GM21367 (cell line): ENCODE data around the gene CHKB.

ENCODE experiments used
- ATAC-seq: cut with Tn5 transposase; IDR thresholded peaks from one replicate; pipeline ENCODE4 v1.9.1; 2021; ENCODE audit not compliant: unreplicated experiment

Gene CHKB

DNA sequence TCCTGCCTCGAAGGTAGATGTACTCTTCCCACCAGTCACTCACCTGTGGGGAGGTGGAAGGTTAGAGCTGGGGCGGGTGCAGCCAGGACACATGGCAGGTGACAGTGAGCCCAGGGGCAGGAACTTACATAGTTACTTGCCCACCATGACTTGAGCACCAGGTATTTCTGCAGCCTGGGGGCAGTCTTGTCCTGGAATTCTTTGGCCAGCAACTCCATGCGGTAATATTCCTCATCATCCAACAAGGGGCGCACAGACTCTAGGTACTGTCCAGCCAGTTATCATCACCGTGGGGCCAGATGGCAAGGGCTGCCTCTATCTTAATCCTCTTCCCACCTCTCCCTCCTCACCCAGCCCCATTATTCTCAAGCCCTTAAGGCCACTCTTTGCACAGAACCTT is 6.6 kb downstream of the CHKB start:
- ATAC-seq, result no peak

- no peak for ATAC-seq
Measured at GRCh38 chr22:50575426-50575941, 7.2 kb downstream of the CHKB start.

GRCh38 chr22:50574383-50574755 is 8.3 kb downstream of the CHKB start:
- no peak for ATAC-seq

DNA sequence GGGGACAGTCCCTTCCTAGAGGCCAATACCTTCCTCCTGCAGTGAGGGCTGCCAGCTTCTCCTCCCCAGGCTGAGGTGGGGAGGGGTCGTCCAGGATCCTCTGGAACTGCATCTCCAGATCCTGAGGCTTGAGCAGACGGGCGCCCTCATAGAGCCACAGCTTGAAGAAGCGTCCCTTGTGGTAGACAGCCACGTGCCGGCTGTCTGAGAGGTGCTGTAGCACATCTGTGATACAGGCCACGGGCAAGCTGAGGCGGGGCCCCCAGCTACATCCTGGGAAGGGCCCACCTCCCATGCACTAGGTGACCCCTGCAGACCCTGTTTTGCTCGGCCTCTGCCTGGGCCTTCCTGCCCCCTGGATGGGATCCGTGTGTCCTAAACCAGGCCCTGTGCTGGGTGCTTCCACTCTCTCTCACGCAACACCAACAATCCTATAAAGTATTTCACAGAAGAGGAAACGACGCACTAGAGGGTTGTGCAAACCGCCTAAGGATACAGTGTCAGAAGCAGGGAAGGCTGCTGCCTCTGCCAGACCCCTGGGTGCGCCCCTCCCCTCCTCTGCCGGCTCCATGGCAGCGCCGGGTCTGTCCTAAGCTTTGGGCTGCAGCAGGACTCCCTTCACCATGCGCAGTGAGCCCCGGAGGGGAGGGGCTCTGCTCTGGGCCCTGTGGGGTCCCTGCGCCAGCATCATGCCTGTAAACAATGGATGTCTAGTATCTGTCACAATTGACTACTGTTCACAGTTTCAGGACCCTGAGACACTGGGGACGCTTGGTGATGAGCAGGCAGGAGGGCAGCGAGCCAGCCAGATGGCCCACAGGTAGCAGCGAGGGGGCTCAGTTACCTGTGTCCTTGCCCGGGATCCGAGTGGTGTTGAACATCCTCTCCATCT is 8.9 kb downstream of the CHKB start:
- ATAC-seq, result no peak

DNA sequence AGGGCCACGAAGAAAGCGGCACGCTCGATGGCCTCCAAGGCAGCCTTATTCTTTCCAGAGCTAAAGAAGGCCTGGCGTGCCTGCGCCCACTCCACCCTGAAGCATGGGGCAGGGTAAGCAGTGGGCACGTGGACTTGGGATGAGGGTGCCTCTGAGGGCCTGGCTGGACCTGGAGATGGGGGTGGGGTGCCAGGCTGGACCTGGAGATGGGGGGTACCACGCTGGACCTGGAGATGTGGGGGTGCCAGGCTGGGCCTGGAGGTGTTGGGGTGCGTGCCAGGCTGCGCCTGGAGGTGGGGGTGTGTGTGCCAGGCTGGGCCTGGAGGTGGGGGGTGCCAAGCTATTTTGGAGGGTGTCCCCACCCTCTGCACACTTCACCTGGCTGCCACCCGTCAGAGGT is 9.7 kb downstream of the CHKB start:
- no peak for ATAC-seq

- ATAC-seq, result no peak
Measured at GRCh38 chr22:50571264-50572175, 11.1 kb downstream of the CHKB start.

DNA sequence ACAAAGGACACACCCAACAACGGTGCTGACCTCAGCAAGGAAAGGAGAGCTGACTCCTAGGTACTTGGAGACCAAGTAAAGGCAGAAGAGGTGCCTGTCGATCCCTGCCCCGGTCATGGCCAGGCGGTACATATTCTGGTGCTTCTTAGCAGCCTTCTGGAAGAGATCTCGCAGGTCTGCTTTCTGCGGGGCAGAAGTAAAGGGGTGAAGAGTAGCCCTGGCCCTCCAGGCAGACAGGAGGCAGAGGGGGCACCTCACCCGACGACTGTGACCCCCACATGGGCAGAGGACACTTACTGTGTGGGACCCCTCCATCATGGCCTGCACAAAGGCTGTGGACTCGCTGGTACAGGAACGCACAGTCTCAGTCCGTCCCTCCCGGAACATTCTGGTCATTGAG is 11.8 kb downstream of the CHKB start:
- no peak for ATAC-seq

DNA sequence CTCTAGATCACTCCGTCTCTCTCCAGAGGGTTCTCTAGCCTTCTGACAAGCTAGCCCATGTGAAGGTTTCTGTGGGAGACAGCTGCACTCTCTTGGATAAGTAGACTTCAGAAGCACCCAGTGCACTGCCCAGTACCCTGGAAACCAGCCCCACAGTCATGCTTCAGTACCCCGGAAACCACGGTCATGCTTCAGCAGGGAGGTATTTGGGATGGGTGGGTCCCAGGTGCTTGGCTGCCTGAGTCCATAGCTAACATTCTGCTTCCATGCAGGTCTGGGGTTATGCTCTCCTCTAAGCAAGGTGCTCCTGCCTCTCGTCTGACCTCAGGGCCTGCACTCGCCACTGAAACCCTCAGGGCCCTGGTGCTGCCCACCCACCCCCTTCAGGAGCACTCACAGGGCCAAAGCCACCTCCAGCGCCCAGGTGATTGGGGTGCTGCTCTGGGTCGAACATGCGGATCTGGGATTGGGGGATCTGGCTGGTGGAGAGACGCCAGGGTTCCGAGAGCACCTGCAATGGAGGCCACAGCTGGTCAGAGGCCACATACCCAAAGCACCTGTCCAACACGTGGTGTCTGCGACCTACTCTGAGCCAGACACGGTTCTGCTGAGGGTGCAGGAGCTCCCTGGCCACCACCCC is 12.6 kb downstream of the CHKB start:
- ATAC-seq, result no peak

GRCh38 chr22:50569041-50569459 is 13.6 kb downstream of the CHKB start:
- ATAC-seq, result no peak

- ATAC-seq, result no peak
Measured at GRCh38 chr22:50568626-50569025, 14.0 kb downstream of the CHKB start.

DNA sequence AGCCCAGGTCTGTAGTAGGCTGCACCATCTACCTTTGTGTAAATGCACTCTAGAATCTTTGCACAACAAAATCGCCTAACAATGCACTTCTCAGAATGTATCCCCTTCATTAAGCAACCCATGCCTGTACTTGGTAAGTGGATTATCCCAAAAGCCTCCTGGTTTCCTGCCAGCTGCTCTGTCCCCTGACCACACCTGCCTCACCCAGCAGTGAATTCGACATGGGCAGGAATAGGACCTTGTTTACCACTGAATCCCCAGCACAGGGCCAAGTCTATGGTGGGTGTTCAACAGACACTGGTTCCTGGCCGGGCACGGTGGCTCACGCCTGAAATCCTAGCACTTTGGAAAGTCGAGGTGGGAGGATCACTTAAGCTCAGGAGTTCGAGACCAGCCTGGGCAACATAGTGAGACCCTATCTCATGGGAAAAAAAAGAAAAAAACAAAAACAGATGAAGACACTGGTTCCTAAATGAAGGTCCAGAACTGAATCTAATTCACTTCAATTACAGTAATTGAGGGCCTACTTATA is 14.9 kb downstream of the CHKB start:
- no peak for ATAC-seq

- no peak for ATAC-seq
Measured at GRCh38 chr22:50564289-50564688, 18.4 kb downstream of the CHKB start.

GRCh38 chr22:50563413-50564160 is 19.1 kb downstream of the CHKB start:
- ATAC-seq, result no peak

GRCh38 chr22:50562523-50563412 is 19.9 kb downstream of the CHKB start, which contains the start of gene SYCE3:
Gene SYCE3 (minus strand): TSS chr22:50562919. CDS start chr22:50556405, 6,514 bp downstream.
- ATAC-seq, result peak; percentile 85

DNA sequence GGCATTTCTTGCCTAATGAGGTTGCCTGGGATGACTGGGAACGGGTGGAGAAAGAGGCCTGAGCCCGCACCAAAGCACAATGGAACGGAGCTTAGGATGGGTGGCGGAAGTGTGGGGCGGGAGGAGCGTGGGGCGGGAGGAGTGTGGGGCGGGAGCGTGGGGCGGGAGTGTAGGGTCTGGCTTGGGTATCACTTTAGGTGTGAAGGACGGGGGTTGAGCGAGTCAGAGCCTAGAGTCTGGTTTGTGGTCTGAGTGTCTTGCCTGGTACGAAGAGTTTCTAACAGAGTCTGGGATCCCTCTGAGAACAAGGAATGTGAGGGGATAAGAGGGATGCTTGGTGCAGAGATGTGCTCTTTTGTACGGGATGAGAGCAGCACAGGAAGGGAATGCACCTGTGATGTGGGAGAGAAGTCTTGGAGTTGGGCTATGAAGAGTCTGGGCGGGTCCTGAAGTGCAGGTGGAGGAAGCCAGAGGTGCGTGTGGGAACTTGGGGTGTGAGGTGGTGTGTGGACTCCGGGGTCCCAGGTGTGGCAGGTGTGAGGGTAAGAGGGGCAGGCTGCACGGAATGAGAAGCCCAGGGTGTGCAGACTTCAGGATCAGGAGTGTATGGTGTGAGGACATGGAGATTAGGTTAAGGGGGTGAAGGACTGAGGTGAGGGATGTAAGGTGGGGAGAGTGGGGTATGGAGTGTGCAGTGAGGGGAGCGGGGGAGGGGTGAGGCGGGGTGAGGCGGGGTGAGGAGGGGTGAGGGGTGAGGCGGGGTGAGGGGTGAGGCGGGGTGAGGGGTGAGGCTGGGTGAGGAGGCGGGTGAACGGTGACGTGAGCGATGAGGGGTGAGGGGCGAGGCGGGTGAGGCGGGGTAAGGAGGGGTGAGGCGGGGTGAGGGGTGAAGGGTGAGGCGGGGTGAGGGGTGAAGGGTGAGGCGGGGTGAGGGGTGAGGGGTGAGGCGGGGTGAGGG is 21.0 kb downstream of the CHKB start:
- no peak for ATAC-seq

- no peak for ATAC-seq
Measured at GRCh38 chr22:50560034-50560433, 22.6 kb downstream of the CHKB start.

DNA sequence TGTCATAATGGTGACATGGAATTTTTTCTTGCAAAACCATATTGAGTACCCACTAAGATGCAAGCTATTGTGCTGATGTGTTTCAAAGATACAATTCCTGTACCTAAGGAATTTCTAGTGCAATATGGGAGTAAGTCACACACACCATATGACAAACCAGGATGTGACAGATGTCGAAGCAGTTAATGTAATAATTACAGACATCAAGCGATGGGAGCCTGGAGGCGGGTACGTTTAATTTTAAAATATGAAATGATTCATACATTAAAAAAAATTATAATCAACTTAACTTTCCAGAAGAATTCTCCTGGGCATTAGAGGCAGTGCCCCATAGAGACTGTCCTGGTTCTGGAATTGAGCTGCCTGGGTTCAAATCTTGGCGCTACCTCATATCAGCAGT is 25.9 kb downstream of the CHKB start:
- ATAC-seq, result no peak

- ATAC-seq, result no peak
Measured at GRCh38 chr22:50553310-50553709, 29.3 kb downstream of the CHKB start.
